A673 (cell line): ENCODE measurements around the gene NRP2. TPM values are rescaled to one million over a fixed set of nuclear protein-coding genes. Genes with fewer than 3 reads are reported as not detected.

Experiments
- BruUV-seq: library from RNA; stranded (reverse); fragments of 400-500 nt; replicated peaks from 2 replicates; lab custom pipeline; 2021; lab: Mats Ljungman, UMichigan
- CTCF ChIA-PET: fragments of 300-600 bp; sonication (Branson Sonifier 250); formaldehyde crosslinking; loops from one replicate; lab custom pipeline; 2022; ENCODE audit warnings: antibody characterized with exemption; lab: Charles Lee
- POLR2A ChIA-PET: fragments of 300-600 bp; sonication (Branson Sonifier 250); formaldehyde crosslinking; loops from one replicate; lab custom pipeline; 2022; ENCODE audit warnings: antibody characterized with exemption; ENCODE audit not compliant: low non-redundant PET; lab: Charles Lee
- DNase-seq: peaks from one replicate; pipeline ENCODE4 v3.0.0-alpha.2; 2015; ENCODE audit warnings: low spot score
- H3K27ac ChIP-seq: fragments of 200-600 bp; sonication (generic); 2 replicates; pipeline ENCODE4 v1.5.1; 2016; ENCODE audit warnings: mixed run types, low read depth, mild to moderate bottlenecking, mixed read lengths, antibody characterized with exemption, low read length; ENCODE audit not compliant: poor library complexity, severe bottlenecking
- H3K27me3 ChIP-seq: fragments of 200-600 bp; sonication (generic); replicated peaks from 2 replicates; pipeline ENCODE4 v1.6.1; 2017; ENCODE audit warnings: mixed run types, low read depth, mild to moderate bottlenecking, mixed read lengths, antibody characterized with exemption, low read length; ENCODE audit not compliant: insufficient read depth, poor library complexity
- H3K36me3 ChIP-seq: fragments of 200-600 bp; sonication (generic); 2 replicates; pipeline ENCODE4 v1.6.1; 2016; ENCODE audit warnings: mixed run types, mild to moderate bottlenecking, mixed read lengths, antibody characterized with exemption, low read length; ENCODE audit not compliant: insufficient read depth, poor library complexity, severe bottlenecking
- H3K4me1 ChIP-seq: fragments of 200-600 bp; sonication (generic); 2 replicates; pipeline ENCODE4 v1.6.1; 2017; ENCODE audit warnings: mixed run types, mild to moderate bottlenecking, mixed read lengths, antibody characterized with exemption, low read length; ENCODE audit not compliant: insufficient read depth, poor library complexity, severe bottlenecking
- H3K4me3 ChIP-seq: fragments of 200-600 bp; sonication (generic); 2 replicates; pipeline ENCODE4 v1.5.1; 2016; ENCODE audit warnings: low read depth, mixed run types, mild to moderate bottlenecking, mixed read lengths, low read length; ENCODE audit not compliant: poor library complexity, severe bottlenecking
- H3K9me3 ChIP-seq: fragments of 200-600 bp; sonication (generic); 2 replicates; pipeline ENCODE4 v1.6.1; 2016; ENCODE audit warnings: mixed run types, low read depth, mild to moderate bottlenecking, mixed read lengths, antibody characterized with exemption, low read length; ENCODE audit not compliant: poor library complexity, severe bottlenecking
- CTCF ChIP-seq: fragments of 300-800, 200-600 bp; sonication (generic); conservative IDR thresholded peaks from 2 replicates; pipeline ENCODE4 v1.5.1; 2017; ENCODE audit warnings: low read depth, mild to moderate bottlenecking, antibody characterized with exemption, low read length, moderate library complexity, mixed read lengths
- EZH2 ChIP-seq: fragments of 200-600 bp; sonication (generic); IDR thresholded peaks from 2 replicates; pipeline ENCODE4 v1.6.1; 2017; ENCODE audit warnings: borderline replicate concordance, low read depth, mild to moderate bottlenecking, mixed read lengths, antibody characterized with exemption, low read length; ENCODE audit not compliant: poor library complexity, severe bottlenecking
- intact Hi-C: fragments of 100-400 bp; cut with micrococcal nuclease; formaldehyde crosslinking; loops from one replicate; pipeline ENCODE4 v1.10.0; 2022; ENCODE audit not compliant: unreplicated experiment
- total RNA-seq: library from RNA; stranded (reverse); gene quantifications from 2 replicates; pipeline ENCODE4 v1.2.3, GENCODE V29; 2021

Gene NRP2
- total RNA-seq, 1 experiment from 2014 or later: 4.0 TPM

DNA sequence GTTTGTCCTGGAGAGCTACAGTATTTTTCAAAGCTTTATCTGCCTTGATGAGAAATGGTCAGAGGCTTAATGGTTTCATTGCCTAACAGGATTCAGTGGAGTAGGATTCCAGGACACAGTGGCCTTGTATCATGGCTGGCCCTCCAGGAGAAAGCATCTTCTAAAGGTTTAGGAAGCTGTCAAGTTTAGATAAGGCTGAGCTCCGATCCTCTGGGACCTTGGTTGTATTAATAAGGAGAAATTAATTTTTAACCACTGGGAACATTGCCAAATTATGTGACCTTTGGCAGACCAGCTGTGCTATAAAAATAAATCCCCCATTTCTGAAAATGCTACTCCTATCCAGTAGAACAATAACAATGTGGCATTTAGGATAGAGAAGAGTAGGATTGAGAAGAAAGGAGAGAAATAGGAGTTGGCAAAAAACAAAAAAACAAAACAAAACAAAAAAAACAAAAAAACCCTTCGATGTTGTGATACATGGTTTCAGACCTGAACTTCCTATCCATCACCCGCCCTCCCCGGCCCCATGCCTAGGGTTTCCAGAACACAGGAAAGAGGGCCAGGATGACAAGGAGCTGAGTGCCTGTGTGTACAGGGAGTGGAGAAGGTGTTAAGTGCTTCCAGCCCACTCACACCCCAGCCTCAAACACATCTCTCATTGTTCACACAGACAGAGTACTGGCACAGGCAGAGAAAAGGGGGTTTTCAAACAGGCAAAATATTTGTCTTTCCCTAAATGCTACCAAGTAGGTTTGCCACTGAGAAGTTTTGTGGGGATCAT is 6.3 kb downstream of the NRP2 start:
- Histone ChIP-seq H3K27ac (no peak overlapping the region), H3K9me3 (no peaks in the 10 kb centered on the region), H3K27me3 (peaks cover 52% of the 10 kb centered on the region), H3K4me3 (no peak overlapping the region), H3K4me1 (peaks cover 11% of the 10 kb centered on the region), H3K36me3 (no peaks in the 10 kb centered on the region)
- ChIA-PET CTCF (no interaction called here), POLR2A (no interaction called here)
- BruUV-seq: no TSS peak
- DNase-seq: no peak
- TF ChIP-seq EZH2 (no peak), CTCF (no peak)
- intact Hi-C loops: loop anchor here (10.0 kb wide), 1 partner anchor 1664 kb away; no protein-coding TSS in a partner anchor

DNA sequence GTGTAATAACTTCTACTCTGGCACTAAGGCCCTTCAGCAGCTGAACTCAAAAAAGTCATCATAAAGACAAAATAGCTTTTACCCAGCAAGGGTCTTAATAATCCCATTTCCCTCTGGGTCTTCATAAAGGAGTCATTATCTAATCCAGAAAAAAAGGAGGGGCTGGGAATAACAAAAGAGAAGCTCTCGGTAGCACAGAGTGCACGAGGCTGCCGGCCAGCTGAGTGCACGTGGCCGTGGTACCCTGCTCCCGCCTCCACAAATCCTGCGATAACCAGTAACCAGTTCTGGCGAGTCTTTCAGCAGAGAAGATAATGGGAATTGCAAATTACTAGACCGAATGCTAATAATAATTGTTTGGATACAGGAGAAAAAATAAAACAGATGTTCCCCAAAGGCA is 7.5 kb downstream of the NRP2 start:
- Histone ChIP-seq H3K27ac (no peak overlapping the region), H3K4me3 (no peak overlapping the region), H3K4me1 (peaks cover 11% of the 10 kb centered on the region), H3K36me3 (no peaks in the 10 kb centered on the region), H3K27me3 (peaks cover 40% of the 10 kb centered on the region), H3K9me3 (no peaks in the 10 kb centered on the region)
- no TSS peak for BruUV-seq
- no peak for DNase-seq
- no peak for TF ChIP-seq EZH2
- ChIA-PET POLR2A (no interaction called here), CTCF (no interaction called here)
- intact Hi-C loops: loop anchor here (10.0 kb wide), 1 partner anchor 1665 kb away; no protein-coding TSS in a partner anchor

- POLR2A ChIA-PET: no interaction called here
- Histone ChIP-seq H3K27me3 (peaks cover 17% of the 10 kb centered on the region), H3K9me3 (no peaks in the 10 kb centered on the region), H3K4me3 (no peak overlapping the region), H3K4me1 (peaks cover 11% of the 10 kb centered on the region), H3K27ac (no peak overlapping the region), H3K36me3 (no peaks in the 10 kb centered on the region)
- intact Hi-C loops: no loop called here
- no TSS peak for BruUV-seq
- CTCF ChIA-PET: no interaction called here
- TF ChIP-seq CTCF (no peak), EZH2 (no peak)
- DNase-seq: no peak
These were observed 9.8 kb downstream of the NRP2 start for GRCh38 chr2:205692104-205692503.
